ENCODE measurements around the gene LRP6. TPM values are rescaled to one million over a fixed set of nuclear protein-coding genes. Genes with fewer than 3 reads are reported as not detected.
A peak's percentile ranks its signal among the peaks of the same experiment; 100 is the strongest.
"Not testable (repeated sequence)": the region's sequence is repeated elsewhere in the genome, so short reads cannot be mapped to it uniquely, and the experiment has no call there.

LRP6 gene
- polyA plus RNA-seq (2013), result 10.0 and 10.6 TPM in 2 replicates

GRCh38 chr12:12266873-12267741, at the start of gene LRP6:
LRP6 (minus strand) TSS chr12:12267044; CDS start chr12:12266735, 309 bp downstream.
- H4K8ac ChIP-seq (ENCODE audit: low read depth, low read length), result peak within 1 kb of the TSS; percentile 93
- H3K79me2 ChIP-seq (ENCODE audit: control insufficient read depth, insufficient read depth, low read length, poor library complexity), result peaks cover 16% of the 10 kb centered on the region
- H3K18ac ChIP-seq (ENCODE audit: low read length), result peak within 1 kb of the TSS; percentile 98
- peak within 1 kb of the TSS; percentile 91 for H4K12ac ChIP-seq (ENCODE audit: low read depth, low read length)
- H3K27me3 ChIP-seq (ENCODE audit: insufficient read depth, low read length), result no peaks in the 10 kb centered on the region
- WGBS (ENCODE audit: extremely low coverage, insufficient coverage, insufficient read length), result no CpG with 5 or more reads among the region's 92 CpGs
- DNase-seq, result peak; percentile 80 to 89
- peaks cover 11% of the 10 kb centered on the region for H3K79me1 ChIP-seq (ENCODE audit: low read length)
- peak within 1 kb of the TSS; percentile 95 for H3K4ac ChIP-seq (ENCODE audit: low read depth, low read length)
- H2BK12ac ChIP-seq (ENCODE audit: low read length), result peak within 1 kb of the TSS; percentile 87
- no peaks in the 10 kb centered on the region for H3K9me3 ChIP-seq (ENCODE audit: insufficient read depth, low read depth, low read length)
- peak within 1 kb of the TSS; percentile 99 for H3K27ac ChIP-seq (ENCODE audit: low read depth, low read length)
- H3K9ac ChIP-seq (ENCODE audit: low read length), result peak within 1 kb of the TSS; percentile 99
- peak within 1 kb of the TSS; percentile 99 for H4K91ac ChIP-seq (ENCODE audit: low read depth, low read length)
- peak within 1 kb of the TSS; percentile 97 for H2AFZ ChIP-seq (ENCODE audit: insufficient read depth, low read length, poor library complexity)
- peak within 1 kb of the TSS; percentile 94 for H3K4me3 ChIP-seq (ENCODE audit: low read depth, low read length)
- peak within 1 kb of the TSS; percentile 77 for H3K23ac ChIP-seq (ENCODE audit: low read length)
- peak within 1 kb of the TSS; percentile 89 for H3K4me2 ChIP-seq (ENCODE audit: low read length)
- peak within 1 kb of the TSS; percentile 36 for H2AK5ac ChIP-seq (ENCODE audit: low read length)
- peak within 1 kb of the TSS; percentile 98 for H3K14ac ChIP-seq (ENCODE audit: low read length)
- H2BK5ac ChIP-seq (ENCODE audit: low read depth, low read length, poor library complexity), result peak within 1 kb of the TSS; percentile 99
- H3K4me1 ChIP-seq (ENCODE audit: control insufficient read depth in 1 of 2, insufficient read depth in 2 of 2, low read length in 2 of 2), result peaks cover 0 to 4% of the 10 kb centered on the region in 2 experiments
- H3K36me3 ChIP-seq (ENCODE audit: control insufficient read depth in 1 of 2, insufficient read depth in 2 of 2, low read length in 2 of 2), result peaks cover 0 to 3% of the 10 kb centered on the region in 2 experiments
- H2BK120ac ChIP-seq (ENCODE audit: insufficient read depth, low read length, poor library complexity), result peak within 1 kb of the TSS; percentile 100

GRCh38 chr12:12315838-12316237, 49.0 kb upstream of the LRP6 start:
- Histone ChIP-seq H3K79me1 (ENCODE audit: low read length) (no peaks in the 10 kb centered on the region), H3K79me2 (ENCODE audit: control insufficient read depth, insufficient read depth, low read length, poor library complexity) (no peaks in the 10 kb centered on the region), H3K4me1 (ENCODE audit: control insufficient read depth in 1 of 2, insufficient read depth in 2 of 2, low read length in 2 of 2) (peaks cover 0 to 2% of the 10 kb centered on the region in 2 experiments), H3K23ac (ENCODE audit: low read length) (no peak overlapping the region), H3K27me3 (ENCODE audit: insufficient read depth, low read length) (no peaks in the 10 kb centered on the region), H3K27ac (ENCODE audit: low read depth, low read length) (no peak overlapping the region), H4K8ac (ENCODE audit: low read depth, low read length) (no peak overlapping the region), H4K91ac (ENCODE audit: low read depth, low read length) (no peak overlapping the region), H3K14ac (ENCODE audit: low read length) (no peak overlapping the region), H2BK12ac (ENCODE audit: low read length) (no peak overlapping the region), H4K12ac (ENCODE audit: low read depth, low read length) (no peak overlapping the region), H2BK120ac (ENCODE audit: insufficient read depth, low read length, poor library complexity) (no peak overlapping the region), H3K4me3 (ENCODE audit: low read depth, low read length) (no peak overlapping the region), H3K4ac (ENCODE audit: low read depth, low read length) (no peak overlapping the region), H3K4me2 (ENCODE audit: low read length) (no peak overlapping the region), H2AK5ac (ENCODE audit: low read length) (no peak overlapping the region), H2BK5ac (ENCODE audit: low read depth, low read length, poor library complexity) (no peak overlapping the region), H2AFZ (ENCODE audit: insufficient read depth, low read length, poor library complexity) (no peak overlapping the region), H3K18ac (ENCODE audit: low read length) (no peak overlapping the region), H3K36me3 (ENCODE audit: control insufficient read depth in 1 of 2, insufficient read depth in 2 of 2, low read length in 2 of 2) (no peaks in the 10 kb centered on the region), H3K9me3 (ENCODE audit: insufficient read depth, low read depth, low read length) (no peaks in the 10 kb centered on the region), H3K9ac (ENCODE audit: low read length) (no peak overlapping the region)
- DNase-seq, result peak; percentile 82 to 92

- not testable (repeated sequence) for H4K91ac ChIP-seq (ENCODE audit: low read depth, low read length); H3K4ac ChIP-seq (ENCODE audit: low read depth, low read length); H2AK5ac ChIP-seq (ENCODE audit: low read length); H3K79me1 ChIP-seq (ENCODE audit: low read length); H3K9me3 ChIP-seq (ENCODE audit: insufficient read depth, low read depth, low read length); H2BK12ac ChIP-seq (ENCODE audit: low read length); H4K12ac ChIP-seq (ENCODE audit: low read depth, low read length); H3K18ac ChIP-seq (ENCODE audit: low read length); H3K4me2 ChIP-seq (ENCODE audit: low read length); H2AFZ ChIP-seq (ENCODE audit: insufficient read depth, low read length, poor library complexity); H3K27me3 ChIP-seq (ENCODE audit: insufficient read depth, low read length); H3K23ac ChIP-seq (ENCODE audit: low read length); H3K36me3 ChIP-seq (ENCODE audit: control insufficient read depth in 1 of 2, insufficient read depth in 2 of 2, low read length in 2 of 2); H3K4me1 ChIP-seq (ENCODE audit: control insufficient read depth in 1 of 2, insufficient read depth in 2 of 2, low read length in 2 of 2); H2BK5ac ChIP-seq (ENCODE audit: low read depth, low read length, poor library complexity); H4K8ac ChIP-seq (ENCODE audit: low read depth, low read length); H3K4me3 ChIP-seq (ENCODE audit: low read depth, low read length); H3K14ac ChIP-seq (ENCODE audit: low read length); H3K9ac ChIP-seq (ENCODE audit: low read length); H3K27ac ChIP-seq (ENCODE audit: low read depth, low read length); H2BK120ac ChIP-seq (ENCODE audit: insufficient read depth, low read length, poor library complexity); DNase-seq; H3K79me2 ChIP-seq (ENCODE audit: control insufficient read depth, insufficient read depth, low read length, poor library complexity)
- WGBS (ENCODE audit: extremely low coverage, insufficient coverage, insufficient read length), result no CpG with 5 or more reads among the region's 10 CpGs
Measured at GRCh38 chr12:12310695-12311094, 43.9 kb upstream of the LRP6 start.

- DNase-seq, result no peak
- no peak overlapping the region for H3K9ac ChIP-seq (ENCODE audit: low read length)
- WGBS (ENCODE audit: extremely low coverage, insufficient coverage, insufficient read length), result no CpG with 5 or more reads among the region's 7 CpGs
Measured at GRCh38 chr12:12305568-12306300, 38.9 kb upstream of the LRP6 start.

More at GRCh38 chr12:12305568-12306300, 38.9 kb upstream of the LRP6 start:
- no peak overlapping the region for H2BK120ac ChIP-seq (ENCODE audit: insufficient read depth, low read length, poor library complexity)
- no peak overlapping the region for H2AK5ac ChIP-seq (ENCODE audit: low read length)
- H2AFZ ChIP-seq (ENCODE audit: insufficient read depth, low read length, poor library complexity), result no peak overlapping the region
- H2BK12ac ChIP-seq (ENCODE audit: low read length), result no peak overlapping the region
- no peak overlapping the region for H3K14ac ChIP-seq (ENCODE audit: low read length)
- H3K27me3 ChIP-seq (ENCODE audit: insufficient read depth, low read length), result no peaks in the 10 kb centered on the region
- no peak overlapping the region for H3K23ac ChIP-seq (ENCODE audit: low read length)
- H3K4ac ChIP-seq (ENCODE audit: low read depth, low read length), result no peak overlapping the region
- H3K27ac ChIP-seq (ENCODE audit: low read depth, low read length), result no peak overlapping the region
- no peak overlapping the region for H4K8ac ChIP-seq (ENCODE audit: low read depth, low read length)
- no peaks in the 10 kb centered on the region for H3K36me3 ChIP-seq (ENCODE audit: control insufficient read depth in 1 of 2, insufficient read depth in 2 of 2, low read length in 2 of 2)
- H4K12ac ChIP-seq (ENCODE audit: low read depth, low read length), result no peak overlapping the region
- H3K4me1 ChIP-seq (ENCODE audit: control insufficient read depth in 1 of 2, insufficient read depth in 2 of 2, low read length in 2 of 2), result no peaks in the 10 kb centered on the region
- H3K79me1 ChIP-seq (ENCODE audit: low read length), result no peaks in the 10 kb centered on the region
- H3K9me3 ChIP-seq (ENCODE audit: insufficient read depth, low read depth, low read length), result no peaks in the 10 kb centered on the region
- H3K4me3 ChIP-seq (ENCODE audit: low read depth, low read length), result no peak overlapping the region
- H3K79me2 ChIP-seq (ENCODE audit: control insufficient read depth, insufficient read depth, low read length, poor library complexity), result no peaks in the 10 kb centered on the region
- no peak overlapping the region for H2BK5ac ChIP-seq (ENCODE audit: low read depth, low read length, poor library complexity)
- H3K4me2 ChIP-seq (ENCODE audit: low read length), result no peak overlapping the region
- H3K18ac ChIP-seq (ENCODE audit: low read length), result no peak overlapping the region
- H4K91ac ChIP-seq (ENCODE audit: low read depth, low read length), result no peak overlapping the region
